Peyer's patch (tissue), 4 donors: ENCODE results near the gene C22orf31. TPM values are rescaled to one million over a fixed set of nuclear protein-coding genes. Genes with fewer than 3 reads are reported as not detected.

Experiments used
- DNase-seq, 3 donors: peaks; one replicate each; pipeline ENCODE4 v3.0.0-alpha.2; 2017 to 2019
- H3K27ac ChIP-seq, 4 donors: fragments of 200-600 bp; sonication (generic); one replicate each; pipeline ENCODE4 v1.5.1; 2016 to 2019
- H3K27me3 ChIP-seq, 2 donors: fragments of 200-600 bp; sonication (generic); one replicate each; pipeline ENCODE4 v1.5.1; 2019
- H3K36me3 ChIP-seq, 3 donors: fragments of 200-600 bp; sonication (generic); one replicate each; pipeline ENCODE4 v1.5.1; 2016 to 2019
- H3K4me1 ChIP-seq, 4 donors: fragments of 200-600 bp; sonication (generic); one replicate each; pipeline ENCODE4 v1.5.1; 2016 to 2019
- H3K4me3 ChIP-seq, 4 donors: fragments of 200-600 bp; sonication (generic); 1 replicate in 3 of 4; 2 replicates in 1 of 4; pipeline ENCODE4 v1.5.1; 2016 to 2019; ENCODE audit warnings: mild to moderate bottlenecking in 1 of 4
- H3K9me3 ChIP-seq, 4 donors: fragments of 200-600 bp; sonication (generic); one replicate each; pipeline ENCODE4 v1.5.1; 2016 to 2019; ENCODE audit warnings: mild to moderate bottlenecking in 1 of 4
- POLR2A ChIP-seq, 2 donors: fragments of 450-650 bp; IDR thresholded peaks; one replicate each; pipeline ENCODE4 v1.5.1; 2017; ENCODE audit warnings: antibody characterized with exemption in 2 of 2, mild to moderate bottlenecking in 2 of 2, moderate library complexity in 2 of 2
- total RNA-seq, 4 donors: library from RNA; depleted of rRNA; stranded (reverse); fragments of >200 nt; gene quantifications; one replicate each; pipeline ENCODE4 v1.1.0, GENCODE V29; 2016
- TF ChIP-seq, protein P1 (sequence below), 6 experiments: fragments of 450-650 bp in 4 of 6; fragments of 200-600 bp in 2 of 6; sonication (generic) in 1 of 6; IDR thresholded peaks; one replicate each; pipeline ENCODE4 v1.5.1; 2017 to 2019; ENCODE audit warnings: antibody characterized with exemption in 6 of 6, mild to moderate bottlenecking in 3 of 6, moderate library complexity in 1 of 6

Gene C22orf31
- total RNA-seq, 4 donors from 2014 or later = not detected

GRCh38 chr22:29060931-29061330 lies 700 bp downstream of the C22orf31 start:
- peak in 1 of 3 donors; percentile 9 for DNase-seq
- Histone ChIP-seq H3K27me3 (no peaks in the 10 kb centered on the region), H3K4me1 (no peaks in the 10 kb centered on the region), H3K4me3 (no peak overlapping the region), H3K36me3 (no peaks in the 10 kb centered on the region), H3K9me3 (no peaks in the 10 kb centered on the region), H3K27ac (no peak overlapping the region)
- TF ChIP-seq, protein P1, sequence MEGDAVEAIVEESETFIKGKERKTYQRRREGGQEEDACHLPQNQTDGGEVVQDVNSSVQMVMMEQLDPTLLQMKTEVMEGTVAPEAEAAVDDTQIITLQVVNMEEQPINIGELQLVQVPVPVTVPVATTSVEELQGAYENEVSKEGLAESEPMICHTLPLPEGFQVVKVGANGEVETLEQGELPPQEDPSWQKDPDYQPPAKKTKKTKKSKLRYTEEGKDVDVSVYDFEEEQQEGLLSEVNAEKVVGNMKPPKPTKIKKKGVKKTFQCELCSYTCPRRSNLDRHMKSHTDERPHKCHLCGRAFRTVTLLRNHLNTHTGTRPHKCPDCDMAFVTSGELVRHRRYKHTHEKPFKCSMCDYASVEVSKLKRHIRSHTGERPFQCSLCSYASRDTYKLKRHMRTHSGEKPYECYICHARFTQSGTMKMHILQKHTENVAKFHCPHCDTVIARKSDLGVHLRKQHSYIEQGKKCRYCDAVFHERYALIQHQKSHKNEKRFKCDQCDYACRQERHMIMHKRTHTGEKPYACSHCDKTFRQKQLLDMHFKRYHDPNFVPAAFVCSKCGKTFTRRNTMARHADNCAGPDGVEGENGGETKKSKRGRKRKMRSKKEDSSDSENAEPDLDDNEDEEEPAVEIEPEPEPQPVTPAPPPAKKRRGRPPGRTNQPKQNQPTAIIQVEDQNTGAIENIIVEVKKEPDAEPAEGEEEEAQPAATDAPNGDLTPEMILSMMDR (IDR thresholded peaks at IDR 0.05) = no peak
- TF ChIP-seq POLR2A (IDR thresholded peaks at IDR 0.05) = no peak

- Histone ChIP-seq H3K4me1 (no peaks in the 10 kb centered on the region), H3K36me3 (no peaks in the 10 kb centered on the region), H3K9me3 (no peaks in the 10 kb centered on the region), H3K27me3 (no peaks in the 10 kb centered on the region), H3K4me3 (no peak overlapping the region), H3K27ac (no peak overlapping the region)
- peak in 1 of 3 donors; percentile 23 for DNase-seq
- TF ChIP-seq POLR2A (IDR thresholded peaks at IDR 0.05) = no peak
- TF ChIP-seq, protein P1 (IDR thresholded peaks at IDR 0.05) = peak in 1 of 6 experiments; percentile 6
Observed at GRCh38 chr22:29060251-29060869, 1.3 kb downstream of the C22orf31 start.

- no peaks in the 10 kb centered on the region for H3K36me3 ChIP-seq
- peak in 1 of 3 donors; percentile 14 for DNase-seq
- no peak for TF ChIP-seq POLR2A (IDR thresholded peaks at IDR 0.05)
- TF ChIP-seq, protein P1 (IDR thresholded peaks at IDR 0.05) = no peak
- H3K4me1 ChIP-seq = no peaks in the 10 kb centered on the region
- H3K4me3 ChIP-seq = no peak overlapping the region
- H3K27ac ChIP-seq = no peak overlapping the region
- H3K27me3 ChIP-seq = no peaks in the 10 kb centered on the region
- no peaks in the 10 kb centered on the region for H3K9me3 ChIP-seq
Observed at GRCh38 chr22:29056472-29056871, 5.2 kb downstream of the C22orf31 start.

DNA sequence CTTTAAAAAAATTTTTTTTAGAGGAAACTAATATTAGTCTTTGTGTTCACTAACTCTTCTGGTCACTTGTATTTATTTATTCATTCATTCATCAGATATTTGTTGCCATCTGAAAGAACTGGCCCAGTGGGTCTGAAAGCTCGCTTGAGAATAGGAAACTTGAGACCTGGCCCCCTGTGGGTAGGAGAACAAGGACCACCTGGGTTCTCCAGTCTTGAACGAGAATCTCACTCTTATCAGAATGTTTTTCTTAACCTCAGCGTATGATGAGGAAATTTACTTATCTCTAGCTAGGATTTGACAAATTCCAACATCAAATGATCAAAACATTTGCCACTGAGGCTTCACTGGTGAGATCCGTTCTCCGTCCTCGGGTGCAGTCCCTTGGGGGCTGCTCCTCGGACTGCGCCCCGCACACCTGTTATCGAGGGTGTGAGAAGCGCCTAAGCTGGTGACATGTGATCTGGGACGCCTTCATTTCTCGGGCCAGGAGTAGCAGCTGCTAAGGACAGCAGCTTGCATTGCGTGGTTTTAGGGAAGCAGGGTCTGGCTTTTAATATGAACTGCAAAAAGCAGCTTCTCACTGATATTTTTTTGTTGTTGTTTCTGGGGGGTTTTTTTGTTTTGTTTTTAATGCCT lies 6.3 kb downstream of the C22orf31 start:
- TF ChIP-seq, protein P1 (IDR thresholded peaks at IDR 0.05) = no peak
- TF ChIP-seq POLR2A (IDR thresholded peaks at IDR 0.05) = no peak
- H3K4me3 ChIP-seq = no peak overlapping the region
- H3K27ac ChIP-seq = no peak overlapping the region
- H3K27me3 ChIP-seq = no peaks in the 10 kb centered on the region
- H3K9me3 ChIP-seq = no peaks in the 10 kb centered on the region
- peaks cover 0 to 5% (median 0%) of the 10 kb centered on the region in 3 donors for H3K36me3 ChIP-seq
- no peak for DNase-seq
- H3K4me1 ChIP-seq = no peaks in the 10 kb centered on the region

GRCh38 chr22:29054251-29054767 lies 7.3 kb downstream of the C22orf31 start:
- H3K36me3 ChIP-seq = peaks cover 0 to 15% (median 0%) of the 10 kb centered on the region in 3 donors
- no peak for DNase-seq
- no peaks in the 10 kb centered on the region for H3K4me1 ChIP-seq
- H3K9me3 ChIP-seq = no peaks in the 10 kb centered on the region
- no peak overlapping the region for H3K27ac ChIP-seq
- H3K4me3 ChIP-seq = no peak overlapping the region
- no peaks in the 10 kb centered on the region for H3K27me3 ChIP-seq
- TF ChIP-seq, protein P1 (IDR thresholded peaks at IDR 0.05) = no peak
- no peak for TF ChIP-seq POLR2A (IDR thresholded peaks at IDR 0.05)
